Measurements from ENCODE around the gene AP1S3.

AP1S3 gene

DNA sequence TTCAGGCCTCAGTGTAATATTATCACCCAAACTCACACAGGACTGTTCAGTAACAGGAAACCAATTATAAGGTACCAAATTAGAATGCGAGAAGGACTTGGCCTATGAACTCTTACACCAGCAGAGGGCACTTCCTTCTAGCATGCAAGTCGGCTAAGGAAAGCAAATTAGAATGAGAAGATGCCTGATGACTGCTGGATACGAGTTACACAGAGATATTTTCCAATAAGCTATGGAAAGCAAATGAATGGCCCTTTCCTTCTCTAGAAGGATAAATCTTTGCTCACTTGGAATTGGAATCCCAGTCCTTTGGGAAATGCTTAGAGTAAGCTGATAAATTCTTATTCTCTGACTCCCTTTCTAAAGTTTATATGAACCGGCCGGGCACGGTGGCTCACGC is 109.8 kb downstream of the AP1S3 start:
- H3K9me3 ChIP-seq (ENCODE audit: control insufficient read depth, insufficient read depth, low read depth, low read length): no peaks in the 10 kb centered on the region
- H3K4me3 ChIP-seq (ENCODE audit: low read depth, low read length): no peak overlapping the region
- POLR2A ChIA-PET: no interaction called here
- H3K27ac ChIP-seq (ENCODE audit: extremely low read depth, low read depth, low read length): no peak overlapping the region
- H3K36me3 ChIP-seq (ENCODE audit: control insufficient read depth in 2 of 2, insufficient read depth in 1 of 2, low read length in 2 of 2): no peaks in the 10 kb centered on the region
- CTCF ChIA-PET: interaction anchor here (0.6 to 1.6 kb wide), 13 partner anchors 8 to 756 kb away, joined by 3 to 6 read pairs (median 3); no protein-coding TSS in a partner anchor
- H3K4me1 ChIP-seq (ENCODE audit: control insufficient read depth, insufficient read depth, low read length): no peaks in the 10 kb centered on the region
- TF ChIP-seq, protein P1, sequence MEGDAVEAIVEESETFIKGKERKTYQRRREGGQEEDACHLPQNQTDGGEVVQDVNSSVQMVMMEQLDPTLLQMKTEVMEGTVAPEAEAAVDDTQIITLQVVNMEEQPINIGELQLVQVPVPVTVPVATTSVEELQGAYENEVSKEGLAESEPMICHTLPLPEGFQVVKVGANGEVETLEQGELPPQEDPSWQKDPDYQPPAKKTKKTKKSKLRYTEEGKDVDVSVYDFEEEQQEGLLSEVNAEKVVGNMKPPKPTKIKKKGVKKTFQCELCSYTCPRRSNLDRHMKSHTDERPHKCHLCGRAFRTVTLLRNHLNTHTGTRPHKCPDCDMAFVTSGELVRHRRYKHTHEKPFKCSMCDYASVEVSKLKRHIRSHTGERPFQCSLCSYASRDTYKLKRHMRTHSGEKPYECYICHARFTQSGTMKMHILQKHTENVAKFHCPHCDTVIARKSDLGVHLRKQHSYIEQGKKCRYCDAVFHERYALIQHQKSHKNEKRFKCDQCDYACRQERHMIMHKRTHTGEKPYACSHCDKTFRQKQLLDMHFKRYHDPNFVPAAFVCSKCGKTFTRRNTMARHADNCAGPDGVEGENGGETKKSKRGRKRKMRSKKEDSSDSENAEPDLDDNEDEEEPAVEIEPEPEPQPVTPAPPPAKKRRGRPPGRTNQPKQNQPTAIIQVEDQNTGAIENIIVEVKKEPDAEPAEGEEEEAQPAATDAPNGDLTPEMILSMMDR (tag by site-specific recombination; IDR thresholded peaks at IDR 0.05): 0 out of 2 replicates have a peak, but pooled peaks have one; percentile 34
- TF ChIP-seq PRDM1 (tag by site-specific recombination; IDR thresholded peaks at IDR 0.05): 0 out of 2 replicates have a peak, but pooled peaks have one; percentile 32
- no peak for TF ChIP-seq ZNF24 (tag by site-specific recombination; IDR thresholded peaks at IDR 0.05)
- peak; percentile 44 for TF ChIP-seq ZNF654 (tag by site-specific recombination; IDR thresholded peaks at IDR 0.05; ENCODE audit: low read depth)
- TF ChIP-seq ZNF791 (tag by site-specific recombination; IDR thresholded peaks at IDR 0.05): no peak

DNA sequence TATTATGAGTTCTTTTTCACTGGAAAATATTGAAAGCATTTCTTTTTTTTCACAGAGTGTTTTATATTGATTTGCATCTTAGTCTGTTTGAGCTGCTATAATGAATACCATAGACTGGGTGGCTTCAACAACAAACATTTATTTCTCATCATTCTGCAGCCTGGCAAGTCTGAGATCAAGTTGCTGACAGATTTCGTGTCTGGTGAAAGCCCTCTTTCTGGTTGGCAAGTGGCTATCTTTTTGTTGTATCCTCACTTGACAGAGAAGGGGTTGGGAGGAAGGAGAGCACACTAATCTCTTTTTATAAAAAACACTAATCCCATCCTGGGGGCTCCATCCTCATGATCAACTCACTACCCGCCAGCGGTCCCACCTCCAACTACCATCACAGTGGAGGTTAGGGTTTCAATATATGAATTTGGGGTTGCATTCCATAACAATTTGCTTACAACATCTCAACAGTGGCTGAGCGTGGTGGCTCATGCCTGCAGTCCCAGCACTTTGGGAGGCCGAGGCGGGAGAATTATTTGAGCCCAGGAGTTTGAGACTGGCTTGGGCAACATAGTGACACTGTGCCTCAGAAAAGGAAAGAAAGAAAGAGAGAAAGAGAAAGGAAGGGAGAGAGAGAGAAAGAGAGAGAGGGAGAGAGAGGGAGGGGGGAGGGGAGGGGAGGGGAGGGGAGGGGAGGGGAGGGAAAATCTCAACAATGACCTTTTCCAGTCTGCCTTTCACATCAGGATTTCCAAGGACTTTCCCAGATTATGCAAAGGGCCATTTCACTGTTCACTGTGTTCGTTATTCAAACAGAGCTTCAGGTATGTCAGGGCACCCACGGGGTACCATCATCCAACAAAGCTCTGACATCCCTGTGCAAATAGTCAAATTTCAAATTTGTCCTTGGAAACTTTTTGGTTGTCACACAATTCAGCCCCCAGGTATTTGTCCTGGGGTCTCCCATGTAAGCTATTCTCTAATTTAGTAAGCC is 111.1 kb downstream of the AP1S3 start:
- POLR2A ChIA-PET: interaction anchor here (0.6 to 0.8 kb wide), 2 partner anchors 219 to 738 kb away, joined by 4 read pairs; no protein-coding TSS in a partner anchor
- no peak overlapping the region for H3K4me3 ChIP-seq (ENCODE audit: low read depth, low read length)
- no peaks in the 10 kb centered on the region for H3K4me1 ChIP-seq (ENCODE audit: control insufficient read depth, insufficient read depth, low read length)
- TF ChIP-seq ZNF23 (tag by site-specific recombination; IDR thresholded peaks at IDR 0.05; ENCODE audit: borderline replicate concordance) (no peak), ZNF37A (tag by site-specific recombination; IDR thresholded peaks at IDR 0.05) (no peak)
- H3K27ac ChIP-seq (ENCODE audit: extremely low read depth, low read depth, low read length): no peak overlapping the region
- H3K36me3 ChIP-seq (ENCODE audit: control insufficient read depth in 2 of 2, insufficient read depth in 1 of 2, low read length in 2 of 2): no peaks in the 10 kb centered on the region
- no peaks in the 10 kb centered on the region for H3K9me3 ChIP-seq (ENCODE audit: control insufficient read depth, insufficient read depth, low read depth, low read length)
- CTCF ChIA-PET: interaction anchor here (0.6 to 1.6 kb wide), 7 partner anchors 14 to 135 kb away, joined by 3 to 6 read pairs (median 3); no protein-coding TSS in a partner anchor

DNA sequence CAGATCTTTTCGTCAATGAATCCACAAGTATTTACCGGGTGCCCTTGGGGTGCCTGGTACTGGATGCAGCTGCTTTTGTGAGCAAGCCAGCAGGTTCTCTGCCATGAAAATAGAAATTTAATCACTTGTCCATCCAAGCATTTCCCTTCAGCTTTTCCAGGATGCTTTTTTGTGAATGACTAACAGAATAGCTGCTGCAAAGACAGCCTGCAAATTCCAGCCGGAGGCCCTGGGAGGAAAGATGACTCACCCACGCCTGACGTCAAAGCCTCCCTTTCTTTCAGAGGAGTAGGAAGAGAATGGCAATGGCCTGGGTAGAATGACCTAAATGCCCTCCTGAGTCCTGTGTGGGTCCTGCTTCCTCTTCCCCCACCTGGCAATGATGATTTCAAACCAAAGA is 111.9 kb downstream of the AP1S3 start:
- no peaks in the 10 kb centered on the region for H3K9me3 ChIP-seq (ENCODE audit: control insufficient read depth, insufficient read depth, low read depth, low read length)
- no peak overlapping the region for H3K27ac ChIP-seq (ENCODE audit: extremely low read depth, low read depth, low read length)
- H3K36me3 ChIP-seq (ENCODE audit: control insufficient read depth in 2 of 2, insufficient read depth in 1 of 2, low read length in 2 of 2): no peaks in the 10 kb centered on the region
- ChIA-PET CTCF (interaction anchor here (0.7 to 1.3 kb wide), 5 partner anchors 13 to 266 kb away, joined by 3 to 8 read pairs (median 3); no protein-coding TSS in a partner anchor), POLR2A (no interaction called here)
- H3K4me1 ChIP-seq (ENCODE audit: control insufficient read depth, insufficient read depth, low read length): no peaks in the 10 kb centered on the region
- H3K4me3 ChIP-seq (ENCODE audit: low read depth, low read length): no peak overlapping the region
- TF ChIP-seq, protein P2, sequence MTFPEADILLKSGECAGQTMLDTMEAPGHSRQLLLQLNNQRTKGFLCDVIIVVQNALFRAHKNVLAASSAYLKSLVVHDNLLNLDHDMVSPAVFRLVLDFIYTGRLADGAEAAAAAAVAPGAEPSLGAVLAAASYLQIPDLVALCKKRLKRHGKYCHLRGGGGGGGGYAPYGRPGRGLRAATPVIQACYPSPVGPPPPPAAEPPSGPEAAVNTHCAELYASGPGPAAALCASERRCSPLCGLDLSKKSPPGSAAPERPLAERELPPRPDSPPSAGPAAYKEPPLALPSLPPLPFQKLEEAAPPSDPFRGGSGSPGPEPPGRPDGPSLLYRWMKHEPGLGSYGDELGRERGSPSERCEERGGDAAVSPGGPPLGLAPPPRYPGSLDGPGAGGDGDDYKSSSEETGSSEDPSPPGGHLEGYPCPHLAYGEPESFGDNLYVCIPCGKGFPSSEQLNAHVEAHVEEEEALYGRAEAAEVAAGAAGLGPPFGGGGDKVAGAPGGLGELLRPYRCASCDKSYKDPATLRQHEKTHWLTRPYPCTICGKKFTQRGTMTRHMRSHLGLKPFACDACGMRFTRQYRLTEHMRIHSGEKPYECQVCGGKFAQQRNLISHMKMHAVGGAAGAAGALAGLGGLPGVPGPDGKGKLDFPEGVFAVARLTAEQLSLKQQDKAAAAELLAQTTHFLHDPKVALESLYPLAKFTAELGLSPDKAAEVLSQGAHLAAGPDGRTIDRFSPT (tag by site-specific recombination; IDR thresholded peaks at IDR 0.05): peak; percentile 67; the same call in 1 of the 2 replicates
- no peak for TF ChIP-seq MYNN (tag by site-specific recombination; IDR thresholded peaks at IDR 0.05; ENCODE audit: borderline replicate concordance)
- TF ChIP-seq OVOL3 (tag by site-specific recombination; IDR thresholded peaks at IDR 0.05): no peak
- TF ChIP-seq, protein P3, sequence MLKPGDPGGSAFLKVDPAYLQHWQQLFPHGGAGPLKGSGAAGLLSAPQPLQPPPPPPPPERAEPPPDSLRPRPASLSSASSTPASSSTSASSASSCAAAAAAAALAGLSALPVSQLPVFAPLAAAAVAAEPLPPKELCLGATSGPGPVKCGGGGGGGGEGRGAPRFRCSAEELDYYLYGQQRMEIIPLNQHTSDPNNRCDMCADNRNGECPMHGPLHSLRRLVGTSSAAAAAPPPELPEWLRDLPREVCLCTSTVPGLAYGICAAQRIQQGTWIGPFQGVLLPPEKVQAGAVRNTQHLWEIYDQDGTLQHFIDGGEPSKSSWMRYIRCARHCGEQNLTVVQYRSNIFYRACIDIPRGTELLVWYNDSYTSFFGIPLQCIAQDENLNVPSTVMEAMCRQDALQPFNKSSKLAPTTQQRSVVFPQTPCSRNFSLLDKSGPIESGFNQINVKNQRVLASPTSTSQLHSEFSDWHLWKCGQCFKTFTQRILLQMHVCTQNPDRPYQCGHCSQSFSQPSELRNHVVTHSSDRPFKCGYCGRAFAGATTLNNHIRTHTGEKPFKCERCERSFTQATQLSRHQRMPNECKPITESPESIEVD (tag by site-specific recombination; IDR thresholded peaks at IDR 0.05): no peak
- 0 out of 2 replicates have a peak, but pooled peaks have one; percentile 17 for TF ChIP-seq ZNF394 (tag by site-specific recombination; IDR thresholded peaks at IDR 0.05; ENCODE audit: borderline replicate concordance)
- TF ChIP-seq ZBTB21 (tag by site-specific recombination; IDR thresholded peaks at IDR 0.05): peak; percentile 74
- 0 out of 2 replicates have a peak, but pooled peaks have one; percentile 30 for TF ChIP-seq ZEB2 (tag by site-specific recombination; IDR thresholded peaks at IDR 0.05)
- peak; percentile 66 for TF ChIP-seq GLIS1 (tag by site-specific recombination; IDR thresholded peaks at IDR 0.05)
- TF ChIP-seq WT1 (tag by site-specific recombination; IDR thresholded peaks at IDR 0.05): peak; percentile 93
- no peak for TF ChIP-seq FEZF1 (tag by site-specific recombination; IDR thresholded peaks at IDR 0.05)
- peak; percentile 57 for TF ChIP-seq ZNF335 (tag by site-specific recombination; conservative IDR thresholded peaks at IDR 0.05)
- TF ChIP-seq ZNF664 (tag by site-specific recombination; IDR thresholded peaks at IDR 0.05): peak; percentile 77; the same call in 1 of the 2 replicates
- TF ChIP-seq PRDM1 (tag by site-specific recombination; IDR thresholded peaks at IDR 0.05): peak; percentile 77
- TF ChIP-seq ZFP41 (tag by site-specific recombination; IDR thresholded peaks at IDR 0.05; ENCODE audit: borderline replicate concordance): no peak
- TF ChIP-seq, protein P4, sequence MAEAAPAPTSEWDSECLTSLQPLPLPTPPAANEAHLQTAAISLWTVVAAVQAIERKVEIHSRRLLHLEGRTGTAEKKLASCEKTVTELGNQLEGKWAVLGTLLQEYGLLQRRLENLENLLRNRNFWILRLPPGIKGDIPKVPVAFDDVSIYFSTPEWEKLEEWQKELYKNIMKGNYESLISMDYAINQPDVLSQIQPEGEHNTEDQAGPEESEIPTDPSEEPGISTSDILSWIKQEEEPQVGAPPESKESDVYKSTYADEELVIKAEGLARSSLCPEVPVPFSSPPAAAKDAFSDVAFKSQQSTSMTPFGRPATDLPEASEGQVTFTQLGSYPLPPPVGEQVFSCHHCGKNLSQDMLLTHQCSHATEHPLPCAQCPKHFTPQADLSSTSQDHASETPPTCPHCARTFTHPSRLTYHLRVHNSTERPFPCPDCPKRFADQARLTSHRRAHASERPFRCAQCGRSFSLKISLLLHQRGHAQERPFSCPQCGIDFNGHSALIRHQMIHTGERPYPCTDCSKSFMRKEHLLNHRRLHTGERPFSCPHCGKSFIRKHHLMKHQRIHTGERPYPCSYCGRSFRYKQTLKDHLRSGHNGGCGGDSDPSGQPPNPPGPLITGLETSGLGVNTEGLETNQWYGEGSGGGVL (tag by site-specific recombination; IDR thresholded peaks at IDR 0.05): 0 out of 2 replicates have a peak, but pooled peaks have one; percentile 11
- peak; percentile 17; the same call in 1 of the 2 replicates for TF ChIP-seq ZFHX2 (tag by site-specific recombination; conservative IDR thresholded peaks at IDR 0.05)

Measured in HEK293 (cell line).